Keratinocyte (primary cell): ENCODE results near the gene SLC32A1. TPM values are rescaled to one million over a fixed set of nuclear protein-coding genes. Genes with fewer than 3 reads are reported as not detected.

Experiments
- DNase-seq: peaks from one replicate; pipeline ENCODE4 v3.0.0-alpha.2; 2011; ENCODE audit warnings: low read depth, missing footprints, low spot score
- FAIRE-seq: peaks from 2 replicates; lab custom pipeline; 2011; peaks lifted over from hg19 to GRCh38; lab: Jason Lieb, UNC
- H2AFZ ChIP-seq: 2 replicates; pipeline ENCODE4 v1.6.0; 2012; ENCODE audit warnings: low read length, control low read depth, inconsistent platforms; ENCODE audit not compliant: control insufficient read depth
- H3K27ac ChIP-seq: 2 replicates; pipeline ENCODE4 v1.5.1; 2011; ENCODE audit warnings: low read length; ENCODE audit not compliant: control insufficient read depth, insufficient read depth
- H3K27me3 ChIP-seq: 3 replicates; pipeline ENCODE4 v1.6.0; 2011; ENCODE audit warnings: low read length; ENCODE audit not compliant: control insufficient read depth, insufficient read depth; ENCODE audit errors: extremely low read depth
- H3K36me3 ChIP-seq, 2 experiments: 2 replicates in 1 of 2; 3 replicates in 1 of 2; pipeline ENCODE4 v1.5.1; 2011; ENCODE audit warnings: low read length in 2 of 2, mild to moderate bottlenecking in 1 of 2; ENCODE audit not compliant: control insufficient read depth in 2 of 2, insufficient read depth in 2 of 2; ENCODE audit errors: extremely low read depth in 1 of 2
- H3K4me1 ChIP-seq: 3 replicates; pipeline ENCODE4 v1.5.1; 2011; ENCODE audit warnings: low read length; ENCODE audit not compliant: control insufficient read depth, insufficient read depth; ENCODE audit errors: extremely low read depth
- H3K4me2 ChIP-seq: 3 replicates; pipeline ENCODE4 v1.6.0; 2011; ENCODE audit warnings: low read depth, low read length; ENCODE audit not compliant: control insufficient read depth, insufficient read depth; ENCODE audit errors: extremely low read depth
- H3K4me3 ChIP-seq, 3 experiments: fragments of 200-600 bp in 1 of 3; sonication (generic) in 1 of 3; 2 replicates in 2 of 3; 3 replicates in 1 of 3; pipeline ENCODE4 v1.5.1; 2011 to 2016; ENCODE audit warnings: low read length in 3 of 3, mild to moderate bottlenecking in 3 of 3, control low read depth in 2 of 3, inconsistent platforms in 1 of 3, low read depth in 1 of 3, mixed read lengths in 1 of 3, mixed run types in 1 of 3, moderate library complexity in 1 of 3; ENCODE audit not compliant: control insufficient read depth in 2 of 3, insufficient read depth in 2 of 3; ENCODE audit errors: extremely low read depth in 1 of 3
- H3K79me2 ChIP-seq: 2 replicates; pipeline ENCODE4 v1.6.0; 2012; ENCODE audit warnings: low read length; ENCODE audit not compliant: control insufficient read depth, insufficient read depth
- H3K9ac ChIP-seq: 3 replicates; pipeline ENCODE4 v1.6.0; 2011; ENCODE audit warnings: low read length; ENCODE audit not compliant: control insufficient read depth, insufficient read depth; ENCODE audit errors: extremely low read depth
- H3K9me1 ChIP-seq: 3 replicates; pipeline ENCODE4 v1.6.0; 2011; ENCODE audit warnings: low read length; ENCODE audit not compliant: control insufficient read depth, insufficient read depth; ENCODE audit errors: extremely low read depth
- H3K9me3 ChIP-seq: 2 replicates; pipeline ENCODE4 v1.5.1; 2012; ENCODE audit warnings: low read depth, low read length; ENCODE audit not compliant: control insufficient read depth
- H4K20me1 ChIP-seq: 3 replicates; pipeline ENCODE4 v1.6.0; 2011; ENCODE audit warnings: low read length; ENCODE audit not compliant: control insufficient read depth, insufficient read depth; ENCODE audit errors: extremely low read depth
- EZH2 ChIP-seq: IDR thresholded peaks from one replicate; pipeline ENCODE4 v1.6.1; 2012; ENCODE audit warnings: inconsistent platforms, mild to moderate bottlenecking, low read length, moderate library complexity
- dilution Hi-C: fragments of 300-500 bp; cut with MboI; formaldehyde crosslinking; loops from one replicate; pipeline ENCODE4 v1.7.0; 2020; ENCODE audit warnings: low sequenced_read_pairs; ENCODE audit not compliant: extremely low pct_ligation_motif_present
- polyA plus RNA-seq, 5 experiments: library from polyadenylated mRNA; depleted of rRNA in 3 of 5; stranded (reverse) in 3 of 5; stranded (forward) in 1 of 5; unstranded in 1 of 5; fragments of >200 nt; gene quantifications; 1 replicate in 1 of 5; 2 replicates in 3 of 5; 3 replicates in 1 of 5; pipeline versions ENCODE4 v1.2.1 to v1.2.3, GENCODE V29; 2011 to 2012; ENCODE audit warnings: missing spikeins in 2 of 5, low read depth in 1 of 5, low replicate concordance in 1 of 5
- TF ChIP-seq, protein P1 (sequence below), 3 experiments: IDR thresholded peaks in 1 of 3; conservative IDR thresholded peaks in 1 of 3; optimal IDR thresholded peaks in 1 of 3; 2 replicates in 2 of 3; 3 replicates in 1 of 3; pipeline versions ENCODE3 to v1.5.1; 2011; ENCODE audit warnings: low read length in 3 of 3, mild to moderate bottlenecking in 3 of 3, moderate library complexity in 2 of 3, control low read depth in 1 of 3, inconsistent platforms in 1 of 3; ENCODE audit not compliant: insufficient read depth in 2 of 3; ENCODE audit errors: extremely low read depth in 1 of 3

The SLC32A1 gene
- polyA plus RNA-seq, 1 donor (not counting 4 experiments of a cell fraction or from before 2014, with no cell fraction given), result not detected

DNA sequence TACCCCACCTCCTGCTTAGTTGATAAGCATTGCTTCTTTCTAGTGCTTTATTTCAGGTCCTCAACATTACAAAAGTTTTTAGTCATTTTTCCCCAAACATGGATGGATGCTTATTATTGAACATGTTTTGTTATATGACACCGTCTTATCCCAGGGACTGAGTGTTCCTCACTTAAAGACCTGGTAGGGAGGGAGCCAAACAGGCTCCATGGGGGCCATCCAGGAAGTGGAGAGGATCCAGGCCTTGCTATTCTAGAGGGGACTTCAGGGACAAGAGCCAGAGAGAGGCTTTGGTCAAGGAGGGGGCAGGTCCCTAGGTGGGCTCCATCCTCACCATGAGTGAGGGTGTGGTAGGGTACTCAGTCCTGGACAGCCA is 7.4 kb downstream of the SLC32A1 start:
- no peak for DNase-seq
- FAIRE-seq, result no peak
- Histone ChIP-seq H3K9me1 (no peaks in the 10 kb centered on the region), H3K9ac (no peak overlapping the region), H2AFZ (no peak overlapping the region), H3K9me3 (peaks cover 2% of the 10 kb centered on the region), H3K4me2 (peak overlapping the region; percentile 98), H3K36me3 (no peaks in the 10 kb centered on the region), H3K4me1 (peaks cover 17% of the 10 kb centered on the region), H3K27ac (no peak overlapping the region), H4K20me1 (peaks cover 10% of the 10 kb centered on the region), H3K4me3 (no peak overlapping the region), H3K79me2 (no peaks in the 10 kb centered on the region), H3K27me3 (peaks cover 78% of the 10 kb centered on the region)
- dilution Hi-C loops, result no loop called here
- TF ChIP-seq, protein P1, sequence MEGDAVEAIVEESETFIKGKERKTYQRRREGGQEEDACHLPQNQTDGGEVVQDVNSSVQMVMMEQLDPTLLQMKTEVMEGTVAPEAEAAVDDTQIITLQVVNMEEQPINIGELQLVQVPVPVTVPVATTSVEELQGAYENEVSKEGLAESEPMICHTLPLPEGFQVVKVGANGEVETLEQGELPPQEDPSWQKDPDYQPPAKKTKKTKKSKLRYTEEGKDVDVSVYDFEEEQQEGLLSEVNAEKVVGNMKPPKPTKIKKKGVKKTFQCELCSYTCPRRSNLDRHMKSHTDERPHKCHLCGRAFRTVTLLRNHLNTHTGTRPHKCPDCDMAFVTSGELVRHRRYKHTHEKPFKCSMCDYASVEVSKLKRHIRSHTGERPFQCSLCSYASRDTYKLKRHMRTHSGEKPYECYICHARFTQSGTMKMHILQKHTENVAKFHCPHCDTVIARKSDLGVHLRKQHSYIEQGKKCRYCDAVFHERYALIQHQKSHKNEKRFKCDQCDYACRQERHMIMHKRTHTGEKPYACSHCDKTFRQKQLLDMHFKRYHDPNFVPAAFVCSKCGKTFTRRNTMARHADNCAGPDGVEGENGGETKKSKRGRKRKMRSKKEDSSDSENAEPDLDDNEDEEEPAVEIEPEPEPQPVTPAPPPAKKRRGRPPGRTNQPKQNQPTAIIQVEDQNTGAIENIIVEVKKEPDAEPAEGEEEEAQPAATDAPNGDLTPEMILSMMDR (optimal IDR thresholded peaks at IDR 0.05 in 1 of 3, IDR thresholded peaks at IDR 0.05 in 1 of 3, conservative IDR thresholded peaks at IDR 0.05 in 1 of 3; ENCODE audit: extremely low read depth in 1 of 3, insufficient read depth in 2 of 3, low read length in 3 of 3), result no peak
- TF ChIP-seq EZH2, result no peak

DNA sequence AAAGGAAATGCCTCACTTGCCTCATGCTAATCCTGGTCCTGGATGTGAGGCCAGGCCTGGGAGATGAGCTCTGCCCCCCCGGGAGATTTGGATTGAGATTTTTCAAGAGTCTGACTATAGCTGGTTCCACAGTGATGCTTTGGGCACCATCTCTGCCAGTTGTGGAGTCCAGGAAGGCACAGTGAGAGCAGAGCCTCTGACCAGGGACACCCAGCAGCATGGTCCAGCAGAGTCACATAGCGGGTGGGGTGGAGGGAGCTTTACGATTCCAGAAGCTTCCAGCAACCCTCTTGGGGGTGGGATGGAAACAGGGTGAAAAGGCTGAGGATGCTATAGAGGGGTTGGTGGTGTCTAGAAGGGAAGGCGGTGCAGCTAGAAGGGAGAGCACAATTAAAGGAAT is 8.7 kb downstream of the SLC32A1 start:
- H3K9me3 ChIP-seq, result no peaks in the 10 kb centered on the region

More for the DNA sequence above, 8.7 kb downstream of the SLC32A1 start:
- H3K36me3 ChIP-seq, result no peaks in the 10 kb centered on the region
- H3K4me1 ChIP-seq, result peaks cover 17% of the 10 kb centered on the region
- no peak overlapping the region for H3K9ac ChIP-seq
- no peak for TF ChIP-seq EZH2
- TF ChIP-seq, protein P1 (optimal IDR thresholded peaks at IDR 0.05 in 1 of 3, IDR thresholded peaks at IDR 0.05 in 1 of 3, conservative IDR thresholded peaks at IDR 0.05 in 1 of 3; ENCODE audit: extremely low read depth in 1 of 3, insufficient read depth in 2 of 3, low read length in 3 of 3), result no peak
- H3K4me3 ChIP-seq, result no peak overlapping the region
- H3K4me2 ChIP-seq, result no peak overlapping the region
- no peak overlapping the region for H3K27ac ChIP-seq
- H3K79me2 ChIP-seq, result no peaks in the 10 kb centered on the region
- FAIRE-seq (no peak), DNase-seq (no peak)
- dilution Hi-C loops, result no loop called here
- peaks cover 66% of the 10 kb centered on the region for H3K27me3 ChIP-seq
- peaks cover 6% of the 10 kb centered on the region for H4K20me1 ChIP-seq
- no peak overlapping the region for H2AFZ ChIP-seq
- H3K9me1 ChIP-seq, result no peaks in the 10 kb centered on the region
